Fibroblast of mammary gland (primary cell): ENCODE results near the gene IL1RAPL1.

Experiments
- DNase-seq: peaks from one replicate; pipeline ENCODE4 v3.0.0-alpha.2; 2010; ENCODE audit warnings: low read depth
- H3K4me3 ChIP-seq: 2 replicates; pipeline ENCODE4 v1.5.1; 2011; ENCODE audit warnings: low read depth, mild to moderate bottlenecking, low read length, moderate library complexity; ENCODE audit not compliant: control insufficient read depth
- CTCF ChIP-seq: conservative IDR thresholded peaks from 2 replicates; pipeline ENCODE4 v1.5.1; 2011; ENCODE audit warnings: low read depth, low read length, inconsistent platforms; ENCODE audit not compliant: control insufficient read depth, insufficient read depth

IL1RAPL1 gene

GRCh38 chrX:28576117-28576516 lies 11.1 kb upstream of the IL1RAPL1 start:
- no peak for DNase-seq
- no peak overlapping the region for H3K4me3 ChIP-seq
- TF ChIP-seq CTCF = no peak

DNA sequence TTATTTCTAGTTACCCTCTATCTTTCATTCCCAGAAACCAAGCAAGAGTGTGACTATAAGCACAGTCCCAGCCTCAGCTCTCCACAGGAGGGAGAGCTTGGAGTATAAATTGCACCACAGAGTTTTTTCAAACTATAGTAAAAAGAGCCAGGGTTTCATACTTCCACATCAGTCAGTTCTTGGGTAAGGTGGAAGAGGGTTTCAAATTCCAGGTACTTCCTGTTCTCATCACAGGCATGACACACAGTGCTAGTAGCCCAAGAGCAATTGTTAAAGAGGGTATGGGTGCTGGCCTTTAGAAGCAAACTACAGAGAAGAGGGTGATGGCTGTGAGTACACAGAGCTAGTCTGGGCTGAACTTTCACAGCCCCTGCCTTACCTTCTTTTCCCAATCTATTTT lies 5.7 kb upstream of the IL1RAPL1 start:
- H3K4me3 ChIP-seq = no peak overlapping the region
- no peak for TF ChIP-seq CTCF
- no peak for DNase-seq

DNA sequence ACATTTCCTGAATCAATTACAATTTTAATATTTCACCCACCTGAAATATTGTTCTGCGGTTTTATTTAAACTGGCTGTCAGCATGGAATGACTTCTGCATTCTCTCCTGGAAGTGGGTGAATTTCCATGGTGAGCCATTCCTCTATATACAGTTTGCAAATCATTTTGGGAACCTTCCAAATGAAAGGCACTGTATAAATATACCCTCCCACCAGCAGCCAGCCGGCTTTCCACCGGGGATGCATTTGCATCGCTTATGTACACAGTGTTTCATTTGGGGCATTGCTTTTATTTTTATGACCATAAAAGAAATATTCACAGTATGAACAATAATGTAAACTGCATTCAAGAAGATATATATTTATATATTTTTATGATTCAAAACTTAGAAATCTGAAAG lies 4.7 kb upstream of the IL1RAPL1 start:
- H3K4me3 ChIP-seq = no peak overlapping the region
- TF ChIP-seq CTCF = no peak
- DNase-seq = no peak

DNA sequence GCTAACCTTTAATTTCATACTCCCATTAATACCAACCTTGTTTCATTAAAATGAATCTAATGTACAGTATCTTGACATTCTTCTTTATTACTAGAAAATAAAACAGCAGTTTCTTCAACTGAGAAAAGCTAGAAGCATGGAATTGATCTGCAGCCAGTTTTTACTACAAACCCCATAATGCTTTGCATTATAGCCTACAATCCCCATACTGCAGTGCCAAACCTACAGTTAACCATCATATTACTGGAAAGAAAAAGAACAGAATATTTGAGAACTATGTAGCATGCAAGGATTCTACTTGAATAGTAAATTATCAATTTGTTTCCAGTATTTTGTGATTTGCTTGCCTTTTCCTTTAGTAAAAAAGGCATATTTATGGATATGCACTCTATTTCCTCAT lies 3.2 kb upstream of the IL1RAPL1 start:
- H3K4me3 ChIP-seq = no peak overlapping the region
- TF ChIP-seq CTCF = no peak
- no peak for DNase-seq

GRCh38 chrX:28585767-28586166 lies 1.5 kb upstream of the IL1RAPL1 start:
- no peak overlapping the region for H3K4me3 ChIP-seq
- no peak for DNase-seq
- no peak for TF ChIP-seq CTCF

GRCh38 chrX:28586286-28586685 lies 960 bp upstream of the IL1RAPL1 start:
- no peak for TF ChIP-seq CTCF
- H3K4me3 ChIP-seq = no peak overlapping the region
- no peak for DNase-seq

DNA sequence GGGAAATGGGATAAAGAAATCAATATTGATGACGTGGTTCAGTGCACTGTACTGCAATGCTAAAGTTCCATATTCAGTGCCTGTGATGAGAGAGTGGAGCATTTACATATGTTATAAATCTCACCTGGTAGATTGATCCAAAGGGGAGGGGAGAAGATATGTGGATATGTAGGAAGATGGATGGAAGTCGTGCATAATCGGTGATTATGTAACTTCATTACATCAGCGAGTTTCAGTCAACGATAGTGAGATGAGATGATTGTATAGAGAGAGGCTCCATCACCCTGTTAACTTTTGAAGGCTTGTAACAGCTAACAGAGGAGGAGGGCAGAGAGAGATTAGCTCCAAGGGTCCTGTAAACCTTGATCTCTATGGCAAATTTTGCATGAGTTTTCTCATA lies 1.8 kb downstream of the IL1RAPL1 start:
- no peak for TF ChIP-seq CTCF

More for the DNA sequence above, 1.8 kb downstream of the IL1RAPL1 start:
- no peak for DNase-seq
- H3K4me3 ChIP-seq = no peak overlapping the region
